Adipose tissue (tissue), 3 donors: Measurements from ENCODE around the gene TXNRD1. TPM values are rescaled to one million over a fixed set of nuclear protein-coding genes. Genes with fewer than 3 reads are reported as not detected.
A peak's percentile ranks its signal among the peaks of the same experiment; 100 is the strongest.
"Not testable (repeated sequence)": the region's sequence is repeated elsewhere in the genome, so short reads cannot be mapped to it uniquely, and the experiment has no call there.

ENCODE experiments used
- H3K27ac ChIP-seq: one replicate; pipeline ENCODE4 v1.5.1; 2013; ENCODE audit warnings: low read depth, low read length
- WGBS, 3 donors: extraction: QIAGEN DNeasy Blood & Tissue Kit; methylation state at CpG; one replicate each; pipeline ENCODE4 v1.1.7; 2013; 5-methylcytosine and 5-hydroxymethylcytosine counted together
- polyA plus RNA-seq, 3 donors: library from polyadenylated mRNA; stranded (reverse); fragments of 200-250 nt; gene quantifications; one replicate each; pipeline ENCODE4 v1.2.3, GENCODE V29; 2013
- donor health status: healthy with polysubstance abuse.
- donor health status: Bipolar disorder and iron deficiency.
- donor health status: healthy.

Gene TXNRD1
- polyA plus RNA-seq, 3 donors, result 12.7 to 72.1 (median 44.7) TPM

DNA sequence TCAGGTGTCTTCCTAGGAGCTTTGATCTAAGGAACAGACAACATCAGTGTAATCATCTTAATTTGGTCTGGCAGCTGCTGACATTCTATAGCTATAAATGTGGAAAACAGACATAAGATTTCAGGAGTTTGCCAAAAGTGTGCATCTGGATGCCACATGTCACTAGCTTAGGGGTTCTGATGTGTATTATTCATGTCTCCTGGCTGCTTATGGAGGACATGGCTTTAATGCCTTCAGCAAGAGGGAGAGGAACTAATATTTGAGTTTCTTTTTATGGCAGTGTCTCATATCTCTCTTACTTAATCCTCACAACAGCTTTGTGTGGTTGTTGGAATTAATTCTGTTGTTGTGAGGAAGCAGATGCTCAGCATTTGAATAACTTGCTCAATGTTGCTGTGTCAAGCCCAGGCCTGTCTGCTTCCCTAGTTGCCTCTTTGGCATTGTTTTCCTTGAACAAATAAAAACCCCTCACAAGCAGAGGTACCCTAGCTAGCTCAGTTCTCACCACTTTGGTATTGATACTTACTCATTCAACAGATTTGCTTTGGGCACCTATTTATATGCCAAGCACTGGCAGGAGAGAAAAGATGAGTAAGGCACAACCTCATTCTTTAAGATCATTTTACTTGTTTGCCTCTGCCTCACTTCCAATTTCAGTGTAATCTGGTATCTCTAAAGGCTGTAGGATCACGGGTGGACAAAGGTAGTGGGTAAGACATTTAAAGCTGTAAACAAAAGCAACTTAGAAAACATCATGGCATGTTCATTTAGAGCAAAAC is 48.2 kb downstream of the TXNRD1 start:
- H3K27ac ChIP-seq, result no peak overlapping the region
- WGBS, 3 donors, result 61 to 74% (median 62%) methylated on average over 1 of the region's 1 CpG

DNA sequence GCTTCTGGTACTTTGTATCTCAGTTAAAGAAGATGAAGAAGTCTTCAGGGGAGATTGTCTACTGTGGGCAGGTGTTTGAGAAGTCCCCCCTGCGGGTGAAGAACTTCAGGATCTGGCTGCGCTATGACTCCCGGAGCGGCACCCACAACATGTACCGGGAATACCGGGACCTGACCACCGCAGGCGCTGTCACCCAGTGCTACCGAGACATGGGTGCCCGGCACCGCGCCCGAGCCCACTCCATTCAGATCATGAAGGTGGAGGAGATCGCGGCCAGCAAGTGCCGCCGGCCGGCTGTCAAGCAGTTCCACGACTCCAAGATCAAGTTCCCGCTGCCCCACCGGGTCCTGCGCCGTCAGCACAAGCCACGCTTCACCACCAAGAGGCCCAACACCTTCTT is 49.9 kb downstream of the TXNRD1 start:
- 97 to 99% methylated on average over 17 to 20 of the region's 24 CpGs; no CpG with 5 or more reads in 1 of the 3 donors for WGBS, 3 donors
- H3K27ac ChIP-seq, result not testable (repeated sequence)

DNA sequence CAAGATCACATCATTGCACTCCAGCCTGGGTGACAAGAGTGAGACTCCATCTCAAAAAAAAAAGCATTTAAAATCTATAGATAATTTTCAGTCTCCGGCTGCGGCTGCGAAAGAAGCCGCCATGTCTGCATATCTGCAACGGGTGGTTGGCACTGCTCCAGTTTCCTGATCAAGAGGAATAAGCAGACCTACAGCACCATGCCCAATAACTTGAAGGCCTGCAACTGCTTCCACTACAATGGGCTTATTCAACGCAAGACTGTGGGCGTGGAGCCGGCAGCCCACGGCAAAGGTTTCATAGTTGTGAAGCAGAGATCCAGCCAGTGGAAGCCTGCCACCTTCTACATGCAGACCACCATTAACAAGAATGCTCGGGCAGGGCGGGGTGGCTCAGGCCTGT is 57.4 kb downstream of the TXNRD1 start:
- WGBS, 3 donors, result 87 to 90% (median 87%) methylated on average over 11 of the region's 11 CpGs
- no peak overlapping the region for H3K27ac ChIP-seq

DNA sequence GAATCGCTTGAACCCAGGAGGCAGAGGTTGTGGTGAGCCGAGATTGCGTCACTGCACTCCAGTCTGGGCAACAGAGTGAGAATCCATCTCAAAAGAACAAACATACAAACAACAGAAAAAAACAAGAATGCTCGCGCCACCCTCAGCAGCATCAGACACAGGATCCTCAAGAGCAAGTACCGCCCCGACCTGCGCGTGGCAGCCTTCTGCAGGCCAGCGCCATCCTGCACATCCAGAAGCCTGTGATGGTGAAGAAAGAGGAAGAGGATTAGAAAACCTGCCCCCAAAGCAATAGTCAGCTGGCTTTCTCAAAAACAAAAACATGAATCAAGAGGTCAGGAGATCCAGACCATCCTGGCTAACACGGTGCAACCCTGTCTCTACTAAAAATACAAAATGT is 57.9 kb downstream of the TXNRD1 start:
- WGBS, 3 donors, result 92 to 95% (median 94%) methylated on average over 11 of the region's 11 CpGs
- no peak overlapping the region for H3K27ac ChIP-seq

DNA sequence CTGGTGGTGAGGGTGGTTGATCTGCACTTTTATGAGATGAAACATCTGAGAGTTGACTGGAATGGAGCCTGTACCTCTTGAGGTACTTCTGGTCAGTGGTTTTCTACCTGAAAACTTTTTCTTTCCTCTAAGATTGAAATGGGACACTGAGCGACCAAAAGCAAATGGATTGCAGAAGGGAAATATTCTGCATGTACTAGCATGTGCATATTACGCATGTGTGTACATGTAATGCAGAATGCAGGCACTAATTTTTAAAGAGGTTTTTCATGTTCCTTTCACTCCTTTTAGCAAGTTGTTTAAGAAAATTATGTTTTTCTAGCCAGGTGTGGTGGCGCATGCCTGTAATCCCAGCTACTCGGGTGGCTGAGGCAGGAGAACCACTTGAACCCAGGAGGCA is 59.2 kb downstream of the TXNRD1 start:
- WGBS, 3 donors, result 96 to 98% (median 98%) methylated on average over 4 of the region's 4 CpGs
- no peak overlapping the region for H3K27ac ChIP-seq

DNA sequence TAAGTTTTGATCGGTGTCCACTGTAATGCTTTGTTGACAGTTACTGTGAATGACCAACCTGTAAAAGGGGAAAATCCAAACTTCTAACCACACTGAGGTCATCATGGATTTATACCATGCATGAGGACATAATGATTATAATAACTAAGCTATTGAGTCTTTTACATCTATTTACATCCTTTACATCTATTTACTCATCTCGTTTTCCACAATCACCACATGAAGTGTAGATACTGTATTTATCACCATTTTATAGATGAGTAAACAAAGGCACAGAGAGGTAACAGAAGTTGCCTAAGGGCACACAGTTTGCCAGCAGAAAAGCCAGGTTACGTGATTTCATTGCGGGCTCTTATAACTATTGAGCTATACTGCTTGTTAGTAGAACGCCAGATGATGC is 60.1 kb downstream of the TXNRD1 start:
- no peak overlapping the region for H3K27ac ChIP-seq
- 60 to 77% (median 69%) methylated on average over 5 of the region's 5 CpGs for WGBS, 3 donors

DNA sequence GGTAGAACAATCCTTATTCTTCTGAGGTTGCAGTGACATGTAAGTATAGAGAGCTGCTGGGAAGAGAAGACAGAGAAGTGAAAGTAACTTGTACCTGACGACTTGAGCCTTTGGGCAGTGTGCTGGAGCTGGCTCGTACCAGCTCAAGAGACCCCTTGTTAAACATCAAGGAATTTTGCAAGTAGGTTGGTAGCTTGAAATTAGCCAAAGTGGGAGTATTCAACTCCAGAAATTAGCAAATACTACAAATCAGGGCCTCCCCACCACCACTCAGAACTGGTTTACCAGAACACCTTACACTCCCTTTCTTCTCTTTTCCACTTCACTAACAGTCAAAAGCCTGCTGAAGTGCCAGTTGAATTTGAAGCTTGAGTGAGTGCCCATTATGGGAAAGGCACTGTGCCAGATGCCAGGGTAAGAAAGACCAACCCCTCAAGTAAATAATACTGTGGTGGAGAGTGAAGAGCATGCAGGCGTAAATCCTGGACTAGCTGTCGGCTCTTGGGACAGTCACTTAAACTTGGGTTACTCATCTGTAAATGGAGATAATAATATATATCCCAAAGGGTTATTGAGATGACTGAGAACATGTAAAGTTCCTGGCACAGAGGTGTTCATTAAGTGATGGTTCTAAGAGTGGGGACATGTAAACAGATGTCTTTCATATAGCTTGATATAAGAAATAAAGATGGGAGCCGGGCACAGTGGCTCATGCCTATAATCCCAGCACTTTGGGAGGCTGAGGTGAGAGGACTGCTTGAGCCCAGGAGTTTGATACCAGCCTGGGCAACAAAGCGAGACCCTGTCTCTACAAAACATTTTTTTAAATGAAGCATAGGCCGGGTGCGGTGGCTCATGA is 60.9 kb downstream of the TXNRD1 start:
- 71 to 81% (median 75%) methylated on average over 8 of the region's 8 CpGs for WGBS, 3 donors

DNA sequence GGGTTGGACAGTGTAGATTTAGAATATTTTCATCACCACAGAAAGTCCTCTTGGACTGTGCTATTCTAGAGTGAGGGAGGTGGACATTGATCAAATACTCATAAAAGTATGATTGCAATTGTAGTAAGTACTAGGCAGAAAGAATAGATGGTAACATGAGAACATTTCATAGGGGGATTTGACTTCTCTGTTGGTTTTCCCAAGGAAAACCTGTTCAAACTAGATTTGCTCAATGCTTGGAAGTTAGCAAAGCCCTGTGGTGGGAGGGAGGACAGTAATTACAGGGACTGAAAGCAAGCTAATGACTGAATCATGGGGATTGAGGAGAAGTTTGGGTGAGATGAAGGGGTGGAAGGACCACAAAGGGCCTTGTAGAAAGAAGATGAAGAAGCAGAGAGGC is 63.6 kb downstream of the TXNRD1 start:
- no peak overlapping the region for H3K27ac ChIP-seq

More for the DNA sequence above, 60.9 kb downstream of the TXNRD1 start:
- no peak overlapping the region for H3K27ac ChIP-seq

DNA sequence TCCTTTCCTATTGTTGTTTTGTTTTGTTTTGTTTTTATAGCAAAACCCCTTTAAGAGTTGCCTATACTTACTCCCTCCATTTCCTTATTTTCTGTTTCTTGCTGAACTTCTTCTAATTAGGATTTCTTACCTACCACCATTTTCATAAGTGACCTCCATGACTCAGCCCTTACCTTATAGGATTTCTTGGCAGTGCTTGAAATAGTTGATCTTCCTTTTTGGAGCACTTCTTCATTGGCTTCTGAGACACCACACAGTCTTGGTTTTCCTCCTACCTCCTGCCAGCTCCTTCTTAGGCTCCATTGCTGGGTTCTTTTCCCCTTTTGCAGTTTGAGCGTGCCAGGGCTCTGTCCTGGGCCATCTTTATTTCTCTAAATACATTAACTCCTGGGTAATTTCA is 64.5 kb downstream of the TXNRD1 start:
- H3K27ac ChIP-seq, result no peak overlapping the region
- 88 to 95% (median 94%) methylated on average over 1 of the region's 1 CpG for WGBS, 3 donors

DNA sequence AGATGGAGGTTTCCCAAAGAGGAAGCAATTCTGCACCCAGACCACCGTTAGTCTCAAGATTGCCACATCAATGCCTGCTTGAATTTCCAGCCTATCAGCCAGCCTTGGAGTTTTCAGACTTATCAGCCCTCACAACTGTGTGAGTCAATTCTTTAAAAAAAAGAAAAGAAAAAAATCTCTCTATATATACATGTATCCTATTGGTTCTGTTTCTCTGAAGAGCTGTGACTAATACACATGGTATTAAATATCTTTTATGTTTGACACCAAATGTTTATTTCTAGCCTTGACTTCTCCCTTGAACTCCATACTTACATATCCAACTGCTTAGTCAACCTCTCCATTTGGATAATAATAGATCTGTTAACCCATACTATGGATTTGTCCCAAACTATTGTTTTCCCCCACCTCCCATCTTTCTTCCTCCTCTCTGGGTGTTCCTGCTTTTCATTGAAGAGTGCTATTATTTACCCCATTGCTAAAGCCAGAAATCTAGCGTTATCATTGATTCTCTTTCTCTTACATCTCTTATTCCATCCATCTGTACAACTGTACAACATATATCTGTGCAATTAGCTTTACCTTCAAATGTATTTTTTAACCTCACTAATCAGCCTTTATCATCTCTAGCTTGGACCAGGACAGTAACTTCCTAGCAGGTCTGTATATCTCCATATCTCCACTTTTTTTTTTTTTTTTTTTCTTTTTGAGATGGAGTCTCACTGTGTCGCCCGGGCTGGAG is 65.3 kb downstream of the TXNRD1 start:
- WGBS, 3 donors, result 59 to 73% (median 72%) methylated on average over 2 to 4 of the region's 4 CpGs
- no peak overlapping the region for H3K27ac ChIP-seq

DNA sequence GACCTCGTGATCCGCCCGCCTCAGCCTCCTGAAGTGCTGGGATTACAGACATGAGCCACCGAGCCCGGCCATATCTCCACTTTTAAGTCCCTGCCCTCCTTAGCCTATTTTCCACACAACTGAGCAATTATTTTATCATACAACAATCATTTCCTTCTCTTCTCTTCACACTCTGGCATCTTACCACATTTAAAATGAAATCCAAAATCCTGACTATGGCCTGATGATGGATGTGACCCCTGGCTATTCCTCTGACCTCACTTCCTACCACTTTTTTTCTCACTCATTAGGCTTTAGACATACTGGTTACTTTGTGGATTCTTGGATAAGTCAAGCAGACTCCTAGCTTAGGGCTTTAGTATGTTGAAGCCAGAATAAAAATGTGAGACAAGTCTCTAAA is 66.1 kb downstream of the TXNRD1 start:
- WGBS, 3 donors, result 93% methylated on average over 5 of the region's 5 CpGs
- H3K27ac ChIP-seq, result no peak overlapping the region

DNA sequence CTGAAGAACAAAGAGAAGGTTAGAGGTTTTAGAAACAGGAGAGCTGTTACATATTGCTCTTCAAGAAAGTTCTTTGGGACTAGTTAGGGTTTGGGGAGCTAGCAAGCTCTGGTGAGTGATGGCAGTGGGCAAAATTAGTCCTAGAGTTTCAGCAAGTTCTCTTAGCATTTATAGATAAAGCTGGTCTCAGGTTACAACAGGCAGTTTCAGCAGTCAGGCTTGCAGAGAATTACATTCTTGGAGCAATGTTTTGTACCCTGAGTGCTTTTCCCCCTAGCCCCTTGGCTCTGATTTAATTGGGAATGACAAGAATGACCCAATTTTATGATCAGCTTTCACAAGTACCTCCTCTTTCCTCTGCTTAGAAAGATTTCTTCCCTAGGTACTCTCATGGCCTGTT is 66.5 kb downstream of the TXNRD1 start:
- no peak overlapping the region for H3K27ac ChIP-seq

DNA sequence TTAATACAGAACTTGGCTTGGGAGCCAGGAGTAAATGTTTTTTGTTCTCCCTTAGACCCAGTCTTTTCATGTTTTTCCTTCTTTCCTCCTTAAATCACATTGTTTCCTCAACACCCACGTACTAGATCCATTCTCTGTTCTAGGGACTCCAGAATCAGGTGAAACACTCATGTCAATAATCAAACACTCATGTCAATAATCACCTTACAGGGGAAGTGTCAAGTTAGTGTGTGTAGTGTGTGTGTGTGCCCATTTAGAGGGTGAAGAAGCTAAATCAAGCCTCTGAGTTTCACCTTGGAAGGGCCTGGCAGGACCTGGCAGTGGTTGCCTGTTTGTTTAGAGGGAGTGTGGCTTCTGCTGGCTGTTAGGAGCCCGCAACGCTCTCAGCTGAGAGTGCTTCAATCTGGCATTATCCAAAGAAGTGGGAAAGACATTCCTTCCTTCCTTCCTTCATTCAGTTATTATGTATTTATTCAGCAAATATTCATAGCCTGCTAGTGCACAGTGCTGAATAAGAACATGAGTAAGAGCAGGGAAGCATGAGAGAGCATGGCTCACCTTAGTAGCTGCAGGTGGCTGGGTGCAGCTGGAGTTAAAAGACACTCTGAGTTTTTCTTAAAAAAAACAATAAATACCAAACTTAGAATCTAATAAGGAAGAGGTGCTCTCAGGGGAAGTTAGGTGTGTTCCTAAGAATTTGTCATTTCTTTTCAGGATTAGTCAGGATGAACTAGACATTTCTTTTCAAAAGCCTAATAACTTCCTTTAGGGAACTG is 70.3 kb downstream of the TXNRD1 start:
- no peak overlapping the region for H3K27ac ChIP-seq
- 60 to 79% (median 78%) methylated on average over 3 of the region's 3 CpGs for WGBS, 3 donors

DNA sequence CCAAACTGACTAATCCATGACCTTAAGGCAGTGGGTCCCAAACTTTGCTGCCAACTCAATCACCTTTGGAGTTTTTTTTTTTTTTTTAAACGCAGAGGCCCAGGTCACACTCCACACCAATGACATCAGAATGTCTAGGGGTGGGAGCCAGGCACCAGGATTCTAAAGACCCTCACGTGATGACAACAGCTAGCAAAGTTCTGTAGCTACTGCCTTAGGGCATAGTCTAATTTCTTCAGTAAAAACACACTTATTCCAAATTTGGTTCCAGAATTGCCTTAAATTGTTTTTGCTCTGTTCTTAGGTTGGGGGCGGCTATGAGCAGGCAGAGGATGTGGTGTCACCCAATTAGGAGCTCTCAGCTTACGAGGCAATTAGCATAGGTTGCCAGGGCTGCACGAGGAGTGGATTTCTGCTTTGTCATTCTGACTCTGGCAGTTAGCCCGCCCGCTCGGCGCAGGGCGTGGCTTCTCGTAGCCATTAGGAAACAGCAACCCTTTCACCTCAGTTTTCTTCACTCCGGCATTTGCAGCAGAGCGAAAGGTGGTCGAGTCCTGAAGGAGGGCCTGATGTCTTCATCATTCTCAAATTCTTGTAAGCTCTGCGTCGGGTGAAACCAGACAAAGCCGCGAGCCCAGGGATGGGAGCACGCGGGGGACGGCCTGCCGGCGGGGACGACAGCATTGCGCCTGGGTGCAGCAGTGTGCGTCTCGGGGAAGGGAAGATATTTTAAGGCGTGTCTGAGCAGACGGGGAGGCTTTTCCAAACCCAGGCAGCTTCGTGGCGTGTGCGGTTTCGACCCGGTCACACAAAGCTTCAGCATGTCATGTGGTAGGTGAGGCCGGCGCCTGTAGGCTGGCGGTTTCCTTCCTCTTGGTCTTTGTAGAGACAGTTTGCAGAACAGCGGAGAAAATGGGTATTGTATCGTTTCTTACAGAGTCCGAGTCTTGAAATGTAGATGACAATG is 71.2 kb downstream of the TXNRD1 start:
- H3K27ac ChIP-seq, result peak overlapping the region; percentile 12
- 0 to 1% (median 0%) methylated on average over 40 of the region's 40 CpGs for WGBS, 3 donors

DNA sequence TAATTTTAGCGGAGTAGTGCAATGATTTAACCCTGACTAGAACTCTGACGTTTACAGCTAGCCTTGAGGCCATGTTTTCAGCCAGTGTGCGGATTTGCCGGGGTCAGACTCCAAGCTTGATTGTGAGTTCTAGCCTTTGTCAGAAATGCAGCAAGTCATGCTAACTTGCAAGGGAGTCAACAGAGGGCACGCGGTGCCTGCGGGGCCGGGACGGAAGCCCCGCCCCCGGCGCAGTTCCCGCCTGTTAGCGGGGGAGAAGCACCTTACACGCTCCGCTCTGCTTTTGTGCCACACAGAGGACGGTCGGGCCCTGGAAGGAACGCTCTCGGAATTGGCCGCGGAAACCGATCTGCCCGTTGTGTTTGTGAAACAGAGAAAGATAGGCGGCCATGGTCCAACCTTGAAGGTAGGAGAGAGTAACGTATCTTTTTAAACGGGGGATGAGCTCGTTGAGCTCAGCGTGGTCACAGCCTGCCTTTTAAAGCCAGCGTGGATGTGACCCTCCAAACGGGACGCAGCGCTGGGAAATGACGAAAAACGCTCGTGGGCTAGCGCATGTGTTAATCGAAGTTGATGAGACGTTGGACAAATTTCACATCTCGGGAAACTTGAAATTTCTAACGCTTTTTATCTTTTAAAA is 73.2 kb downstream of the TXNRD1 start:
- WGBS, 3 donors, result 0% methylated on average over 41 of the region's 41 CpGs
- peak overlapping the region; percentile 59 for H3K27ac ChIP-seq

DNA sequence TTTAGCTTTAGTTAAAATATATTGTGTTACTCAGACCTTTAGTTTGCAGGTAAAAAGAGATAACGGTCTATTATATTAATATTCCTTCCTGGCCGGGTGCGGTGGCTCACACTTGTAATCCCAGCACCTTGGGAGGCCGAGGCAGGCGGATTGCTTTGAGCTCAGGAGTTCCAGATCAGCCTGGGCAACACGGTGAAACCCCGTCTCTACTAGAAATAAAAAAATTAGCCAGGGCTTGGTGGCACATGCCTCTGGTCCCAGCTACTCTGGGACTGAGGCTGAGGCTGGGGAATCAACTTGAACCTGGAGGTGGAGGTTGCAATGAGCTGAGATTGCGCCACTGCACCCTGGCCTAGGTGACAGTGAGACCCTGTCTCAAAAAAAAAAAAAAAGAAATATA is 74.7 kb downstream of the TXNRD1 start:
- H3K27ac ChIP-seq, result no peak overlapping the region
- WGBS, 3 donors, result 89 to 96% (median 90%) methylated on average over 8 of the region's 8 CpGs

DNA sequence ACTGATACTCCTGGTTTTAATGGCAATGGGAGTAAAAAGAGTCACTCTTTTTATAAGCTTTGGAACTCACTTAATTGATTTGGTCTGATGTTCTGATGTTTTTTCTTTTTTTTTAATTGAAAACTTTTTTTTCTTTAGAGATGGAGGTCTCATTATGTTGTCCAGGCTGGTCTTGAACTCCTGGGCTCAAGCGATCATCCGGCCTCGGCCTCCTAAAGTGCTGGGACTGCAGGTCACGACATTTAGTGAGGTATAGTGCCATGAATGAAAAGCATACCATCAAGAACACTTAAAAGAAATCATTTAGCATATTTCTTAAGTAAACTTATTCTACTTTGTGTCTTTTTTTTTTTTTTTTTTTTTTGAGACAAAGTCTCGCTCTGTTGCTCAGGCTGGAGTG is 75.3 kb downstream of the TXNRD1 start:
- H3K27ac ChIP-seq, result no peak overlapping the region
- WGBS, 3 donors, result 97 to 99% (median 98%) methylated on average over 4 to 5 of the region's 5 CpGs
